Naive thymus-derived CD4-positive, alpha-beta T cell (primary cell): ENCODE measurements around the gene CAPN7. TPM values are rescaled to one million over a fixed set of nuclear protein-coding genes. Genes with fewer than 3 reads are reported as not detected.
A peak's percentile ranks its signal among the peaks of the same experiment; 100 is the strongest.

Source experiments
- ATAC-seq: fragments of 150-1000 bp; cut with Tn5 transposase; 2 replicates; pipeline ENCODE4 v1.10.0; 2021; ENCODE audit warnings: mild to moderate bottlenecking, moderate library complexity
- CTCF ChIA-PET: fragments of 350-600 bp; sonication (Branson Sonifier 250); formaldehyde crosslinking; loops from one replicate; lab custom pipeline; 2021; ENCODE audit warnings: antibody characterized with exemption; lab: Charles Lee
- POLR2A ChIA-PET: fragments of 350-600 bp; sonication (Branson Sonifier 250); formaldehyde crosslinking; loops from one replicate; lab custom pipeline; 2021; ENCODE audit warnings: antibody characterized with exemption, inconsistent platforms; lab: Charles Lee
- DNase-seq, 9 donors: peaks; one replicate each; pipeline versions ENCODE4 v3.0.0 to v3.0.0-alpha.2; 2020 to 2022; ENCODE audit warnings: mixed read lengths in 1 of 9
- H3K27ac ChIP-seq: one replicate; pipeline ENCODE4 v1.7.0; 2013; ENCODE audit warnings: mild to moderate bottlenecking, low read depth, low read length, moderate library complexity
- H3K27me3 ChIP-seq, 2 donors: one replicate each; pipeline ENCODE4 v1.7.0; 2013; ENCODE audit warnings: low read length in 2 of 2, mild to moderate bottlenecking in 2 of 2, moderate library complexity in 2 of 2; ENCODE audit not compliant: control insufficient read depth in 2 of 2, insufficient read depth in 2 of 2
- H3K36me3 ChIP-seq, 3 experiments: 1 replicate in 2 of 3; 2 replicates in 1 of 3; pipeline ENCODE4 v1.7.0; 2013; ENCODE audit warnings: low read length in 3 of 3, mild to moderate bottlenecking in 3 of 3, moderate library complexity in 1 of 3; ENCODE audit not compliant: insufficient read depth in 3 of 3, control insufficient read depth in 2 of 3
- H3K4me1 ChIP-seq, 2 donors: one replicate each; pipeline ENCODE4 v1.7.0; 2013; ENCODE audit warnings: low read length in 2 of 2, mild to moderate bottlenecking in 2 of 2, moderate library complexity in 1 of 2; ENCODE audit not compliant: control insufficient read depth in 2 of 2, insufficient read depth in 2 of 2
- H3K4me3 ChIP-seq: 2 replicates; pipeline ENCODE4 v1.7.0; 2013; ENCODE audit warnings: mild to moderate bottlenecking, low read length
- H3K9me3 ChIP-seq, 3 experiments: 1 replicate in 2 of 3; 2 replicates in 1 of 3; pipeline ENCODE4 v1.7.0; 2013; ENCODE audit warnings: low read length in 3 of 3; ENCODE audit not compliant: control insufficient read depth in 2 of 3
- H3K27ac Mint-ChIP-seq, 9 donors: one replicate each; pipeline ENCODE4 v1.8.0; 2020 to 2022; ENCODE audit warnings: mixed read lengths in 9 of 9, mild to moderate bottlenecking in 8 of 9, moderate library complexity in 5 of 9, inconsistent platforms in 2 of 9
- H3K27me3 Mint-ChIP-seq, 5 donors: one replicate each; pipeline ENCODE4 v1.8.0; 2021 to 2022; ENCODE audit warnings: mixed read lengths in 5 of 5, mild to moderate bottlenecking in 1 of 5
- H3K36me3 Mint-ChIP-seq, 5 donors: one replicate each; pipeline ENCODE4 v1.8.0; 2020 to 2022; ENCODE audit warnings: mixed read lengths in 5 of 5, mild to moderate bottlenecking in 3 of 5, inconsistent platforms in 1 of 5
- H3K4me1 Mint-ChIP-seq, 7 donors: one replicate each; pipeline ENCODE4 v1.8.0; 2020 to 2022; ENCODE audit warnings: mixed read lengths in 7 of 7, mild to moderate bottlenecking in 3 of 7, inconsistent platforms in 1 of 7
- H3K4me3 Mint-ChIP-seq, 10 donors: one replicate each; pipeline ENCODE4 v1.8.0; 2020 to 2022; ENCODE audit warnings: mild to moderate bottlenecking in 10 of 10, mixed read lengths in 10 of 10, moderate library complexity in 6 of 10, inconsistent platforms in 2 of 10
- H3K9me3 Mint-ChIP-seq, 11 donors: one replicate each; pipeline ENCODE4 v1.8.0; 2020 to 2022; ENCODE audit warnings: mixed read lengths in 11 of 11, mild to moderate bottlenecking in 4 of 11, inconsistent platforms in 1 of 11, moderate library complexity in 1 of 11
- intact Hi-C, 2 donors: fragments of 100-400 bp; cut with micrococcal nuclease; formaldehyde crosslinking; loops; one replicate each; pipeline ENCODE4 v1.15.1; 2023
- polyA plus RNA-seq, 2 donors: library from polyadenylated mRNA; unstranded; fragments of 300-500 nt; fragmentation: Illumina TruSeq; gene quantifications; one replicate each; pipeline ENCODE4 v1.2.3, GENCODE V29; 2021
- total RNA-seq, 6 experiments: library from RNA in 5 of 6; stranded (reverse) in 5 of 6; gene quantifications; 1 replicate in 5 of 6; 2 replicates in 1 of 6; pipeline ENCODE4 v1.2.3 and lab custom pipeline; 2021 to 2026

Gene CAPN7
- total and polyA plus RNA-seq, 7 experiments from 2014 or later = 23.4 to 104 (median 61.5) TPM

GRCh38 chr3:15269091-15269989 is 63.3 kb downstream of the CAPN7 start:
- H3K9me3 Mint-ChIP-seq = no peaks in the 10 kb centered on the region
- peak; percentile 43 to 83 (median 60) for DNase-seq
- peaks cover 57 to 91% (median 76%) of the 10 kb centered on the region in 7 donors for H3K4me1 Mint-ChIP-seq
- Histone ChIP-seq H3K36me3 (peaks cover 0 to 5% (median 5%) of the 10 kb centered on the region in 3 experiments), H3K4me3 (no peak overlapping the region), H3K9me3 (no peaks in the 10 kb centered on the region), H3K27ac (peak overlapping the region; percentile 28), H3K4me1 (peaks cover 55 to 77% of the 10 kb centered on the region in 2 donors), H3K27me3 (no peaks in the 10 kb centered on the region)
- ChIA-PET CTCF (interaction anchor here (0.6 to 7.0 kb wide), 18 partner anchors 10 to 138 kb away, joined by 3 to 139 read pairs (median 8); partner anchors contain the start of genes CAPN7 and SH3BP5), POLR2A (interaction anchor here (0.7 to 4.1 kb wide), 13 partner anchors 22 to 108 kb away, joined by 3 to 17 read pairs (median 6); partner anchors contain the start of genes CAPN7 and SH3BP5)
- intact Hi-C loops = loop anchor here in 1 of 2 donors (1.0 to 2.0 kb wide), 2 partner anchors 63 to 332 kb away; partner anchors contain the start of genes BTD, CAPN7 and HACL1
- peaks cover 0 to 28% (median 5%) of the 10 kb centered on the region in 5 donors for H3K36me3 Mint-ChIP-seq
- peak; percentile 64 for ATAC-seq
- H3K4me3 Mint-ChIP-seq = peak overlapping the region; percentile 61 to 81 (median 70)
- H3K27ac Mint-ChIP-seq = peak overlapping the region; percentile 69 to 90 (median 80)
- peaks cover 0 to 3% (median 0%) of the 10 kb centered on the region in 5 donors for H3K27me3 Mint-ChIP-seq

GRCh38 chr3:15271030-15271429 is 65.0 kb downstream of the CAPN7 start:
- DNase-seq (no peak), ATAC-seq (no peak)
- peaks cover 67 to 91% (median 79%) of the 10 kb centered on the region in 7 donors for H3K4me1 Mint-ChIP-seq
- Histone ChIP-seq H3K9me3 (no peaks in the 10 kb centered on the region), H3K27ac (peak overlapping the region; percentile 77), H3K4me3 (peak overlapping the region; percentile 3), H3K36me3 (peaks cover 0 to 5% (median 5%) of the 10 kb centered on the region in 3 experiments), H3K27me3 (no peaks in the 10 kb centered on the region), H3K4me1 (peaks cover 70 to 85% of the 10 kb centered on the region in 2 donors)
- ChIA-PET CTCF (interaction anchor here (0.9 to 7.0 kb wide), 4 partner anchors 20 to 106 kb away, joined by 3 to 139 read pairs (median 4); partner anchors contain the start of gene SH3BP5), POLR2A (interaction anchor here (0.5 to 2.8 kb wide), 10 partner anchors 9 to 113 kb away, joined by 3 to 17 read pairs (median 3); no protein-coding TSS in a partner anchor)
- peak overlapping the region in 1 of 9 donors; percentile 92 for H3K27ac Mint-ChIP-seq
- peaks cover 0 to 35% (median 5%) of the 10 kb centered on the region in 5 donors for H3K36me3 Mint-ChIP-seq
- peak overlapping the region in 2 of 10 donors; percentile 75 to 82 for H3K4me3 Mint-ChIP-seq
- no peaks in the 10 kb centered on the region for H3K9me3 Mint-ChIP-seq
- H3K27me3 Mint-ChIP-seq = peaks cover 0 to 3% (median 0%) of the 10 kb centered on the region in 5 donors
- intact Hi-C loops = loop anchor here in 1 of 2 donors (1.0 kb wide), 1 partner anchor 85 kb away; no protein-coding TSS in a partner anchor

DNA sequence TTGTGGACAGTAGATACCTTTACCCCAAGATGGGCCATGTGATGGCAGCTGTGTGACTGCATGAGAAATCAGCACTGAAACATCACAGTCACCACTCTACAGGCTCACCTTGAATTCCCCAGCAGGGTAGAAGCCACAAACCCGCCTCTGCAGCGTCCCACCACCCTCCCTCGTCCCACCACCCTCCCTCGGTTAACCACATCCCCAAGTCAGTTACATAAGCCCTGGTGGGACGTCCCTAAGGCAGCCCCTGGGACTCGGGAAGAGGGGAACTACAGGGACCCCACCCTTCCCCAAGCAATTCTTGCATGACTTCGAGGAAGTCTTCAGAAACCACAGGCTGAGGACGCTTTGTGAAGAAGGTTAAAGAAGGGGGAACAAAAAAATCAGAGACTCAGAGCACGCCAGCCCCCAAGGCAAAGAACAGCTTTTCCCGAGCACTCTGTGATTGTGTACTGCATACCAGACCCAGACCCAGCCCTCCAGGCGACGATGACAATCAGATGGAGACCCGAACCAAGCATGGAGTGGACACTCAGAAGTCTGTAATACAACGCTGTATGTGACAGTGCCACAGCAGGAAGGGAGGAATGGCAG is 65.8 kb downstream of the CAPN7 start:
- H3K27ac ChIP-seq = peak overlapping the region; percentile 77
- peaks cover 0 to 5% (median 5%) of the 10 kb centered on the region in 3 experiments for H3K36me3 ChIP-seq
- no peaks in the 10 kb centered on the region for H3K9me3 Mint-ChIP-seq
- POLR2A ChIA-PET = interaction anchor here (0.6 to 1.9 kb wide), 7 partner anchors 20 to 96 kb away, joined by 3 to 17 read pairs (median 3); no protein-coding TSS in a partner anchor
- peak overlapping the region; percentile 87 to 95 (median 93) for H3K27ac Mint-ChIP-seq
- H3K9me3 ChIP-seq = no peaks in the 10 kb centered on the region
- H3K27me3 ChIP-seq = no peaks in the 10 kb centered on the region
- CTCF ChIA-PET = interaction anchor here (0.6 to 1.1 kb wide), 5 partner anchors 19 to 621 kb away, joined by 3 to 10 read pairs (median 5); partner anchors contain the start of gene SH3BP5
- H3K4me1 ChIP-seq = peaks cover 71 to 84% of the 10 kb centered on the region in 2 donors
- peaks cover 62 to 91% (median 81%) of the 10 kb centered on the region in 7 donors for H3K4me1 Mint-ChIP-seq
- intact Hi-C loops = loop anchor here (1.0 kb wide), 5 partner anchors 20 to 84 kb away; partner anchors contain the start of genes CAPN7 (in 1 of the 2) and SH3BP5 (in 1 of the 2)
- H3K4me3 Mint-ChIP-seq = peak overlapping the region; percentile 74 to 91 (median 80)
- H3K4me3 ChIP-seq = peak overlapping the region; percentile 3
- H3K27me3 Mint-ChIP-seq = peaks cover 0 to 3% (median 0%) of the 10 kb centered on the region in 5 donors
- ATAC-seq (peak; percentile 89), DNase-seq (peak; percentile 52 to 93 (median 88))
- H3K36me3 Mint-ChIP-seq = peaks cover 0 to 34% (median 5%) of the 10 kb centered on the region in 5 donors

DNA sequence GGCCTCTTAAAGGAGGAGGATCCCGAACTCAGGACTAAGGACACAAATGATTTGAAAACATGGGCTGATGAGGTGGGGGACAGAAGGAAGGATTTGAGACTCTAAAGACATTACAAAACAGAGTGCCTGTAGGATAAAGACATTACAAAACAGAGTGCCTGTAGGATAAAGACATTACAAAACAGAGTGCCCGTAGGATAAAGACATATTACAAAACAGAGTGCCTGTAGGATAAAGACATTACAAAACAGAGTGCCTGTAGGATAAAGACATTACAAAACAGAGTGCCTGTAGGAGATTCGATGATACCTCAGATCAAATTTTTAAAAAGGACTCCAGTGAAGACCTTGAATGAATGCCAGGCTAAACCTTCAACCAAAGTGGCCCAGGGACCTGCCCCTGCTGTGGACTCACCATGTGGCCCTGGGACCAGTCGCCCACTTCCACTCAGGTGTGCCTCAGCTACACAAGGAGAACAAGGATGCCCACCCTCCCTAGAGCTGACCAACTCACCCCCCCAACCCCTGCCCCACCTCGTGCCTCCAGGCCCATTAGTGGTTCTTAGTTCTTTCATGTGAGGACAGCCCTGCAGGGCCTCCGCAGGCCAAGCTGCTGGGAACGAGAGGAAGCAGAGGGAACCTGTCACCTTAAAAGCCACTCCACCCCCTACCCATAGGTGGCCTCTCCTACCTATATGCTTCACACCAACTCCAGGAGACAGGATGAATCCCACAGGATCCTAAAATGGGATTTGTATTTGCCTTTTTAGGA is 66.6 kb downstream of the CAPN7 start:
- ATAC-seq = no peak

DNA sequence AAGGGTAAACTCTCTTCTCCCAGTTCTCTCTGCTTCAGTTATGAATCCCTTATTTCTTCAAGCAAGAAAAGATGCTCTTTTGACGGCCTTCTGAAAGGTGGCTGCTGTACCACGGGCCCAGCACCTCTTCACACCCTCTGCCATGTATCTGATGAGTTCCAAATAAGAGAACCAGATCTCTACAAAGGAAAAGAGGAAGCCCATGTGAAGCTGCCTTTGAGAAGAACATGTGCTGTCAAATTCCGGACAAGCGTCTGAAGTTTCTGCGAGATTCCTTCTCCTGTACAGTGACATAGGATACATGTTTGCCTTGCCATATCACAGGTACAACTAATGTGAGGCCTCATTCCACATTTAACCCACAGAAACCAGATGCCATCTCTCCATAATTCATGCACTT is 67.2 kb downstream of the CAPN7 start:
- Mint-ChIP-seq H3K9me3 (no peaks in the 10 kb centered on the region), H3K4me3 (peak overlapping the region in 4 of 10 donors; percentile 5 to 78 (median 22)), H3K27me3 (peaks cover 0 to 3% (median 0%) of the 10 kb centered on the region in 5 donors), H3K27ac (peak overlapping the region; percentile 53 to 95 (median 93)), H3K36me3 (peaks cover 0 to 32% (median 4%) of the 10 kb centered on the region in 5 donors), H3K4me1 (peaks cover 57 to 92% (median 83%) of the 10 kb centered on the region in 7 donors)
- CTCF ChIA-PET = no interaction called here
- intact Hi-C loops = no loop called here
- no peak overlapping the region for H3K4me3 ChIP-seq
- ATAC-seq = no peak
- H3K4me1 ChIP-seq = peaks cover 71 to 72% of the 10 kb centered on the region in 2 donors
- no peaks in the 10 kb centered on the region for H3K9me3 ChIP-seq
- H3K27me3 ChIP-seq = no peaks in the 10 kb centered on the region
- POLR2A ChIA-PET = interaction anchor here (0.9 to 1.1 kb wide), 2 partner anchors 12 to 17 kb away, joined by 3 read pairs; no protein-coding TSS in a partner anchor
- no peak for DNase-seq
- H3K27ac ChIP-seq = peak overlapping the region; percentile 77
- H3K36me3 ChIP-seq = peaks cover 0 to 5% (median 0%) of the 10 kb centered on the region in 3 experiments

More for the DNA sequence above, 66.6 kb downstream of the CAPN7 start:
- peak in 1 of 9 donors; percentile 8 for DNase-seq
- ChIA-PET CTCF (interaction anchor here (1.1 kb wide), 1 partner anchor 60 kb away, joined by 10 read pairs; the partner anchor contains the start of gene SH3BP5), POLR2A (interaction anchor here (0.9 to 1.9 kb wide), 4 partner anchors 12 to 78 kb away, joined by 3 to 17 read pairs (median 3); no protein-coding TSS in a partner anchor)
- Mint-ChIP-seq H3K27me3 (peaks cover 0 to 3% (median 0%) of the 10 kb centered on the region in 5 donors), H3K9me3 (no peaks in the 10 kb centered on the region), H3K27ac (peak overlapping the region; percentile 87 to 95 (median 93)), H3K4me3 (peak overlapping the region; percentile 9 to 91 (median 78)), H3K4me1 (peaks cover 62 to 92% (median 84%) of the 10 kb centered on the region in 7 donors), H3K36me3 (peaks cover 0 to 34% (median 5%) of the 10 kb centered on the region in 5 donors)
- peaks cover 0 to 5% (median 0%) of the 10 kb centered on the region in 3 experiments for H3K36me3 ChIP-seq
- no peaks in the 10 kb centered on the region for H3K27me3 ChIP-seq
- H3K4me1 ChIP-seq = peaks cover 72 to 77% of the 10 kb centered on the region in 2 donors
- H3K27ac ChIP-seq = peak overlapping the region; percentile 77
- no peaks in the 10 kb centered on the region for H3K9me3 ChIP-seq
- intact Hi-C loops = loop anchor here (1.0 kb wide), 4 partner anchors 20 to 66 kb away; partner anchors contain the start of genes CAPN7 (in 1 of the 2) and SH3BP5 (in 1 of the 2)
- H3K4me3 ChIP-seq = no peak overlapping the region
